HG02798 (cell line): Measurements from ENCODE around the gene SSC5D.
"Not testable (repeated sequence)": the region's sequence is repeated elsewhere in the genome, so short reads cannot be mapped to it uniquely, and the experiment has no call there.

Source experiments
- ATAC-seq: cut with Tn5 transposase; IDR thresholded peaks from one replicate; pipeline ENCODE4 v1.9.1; 2021; ENCODE audit warnings: mild to moderate bottlenecking; ENCODE audit not compliant: unreplicated experiment, poor library complexity

SSC5D gene

DNA sequence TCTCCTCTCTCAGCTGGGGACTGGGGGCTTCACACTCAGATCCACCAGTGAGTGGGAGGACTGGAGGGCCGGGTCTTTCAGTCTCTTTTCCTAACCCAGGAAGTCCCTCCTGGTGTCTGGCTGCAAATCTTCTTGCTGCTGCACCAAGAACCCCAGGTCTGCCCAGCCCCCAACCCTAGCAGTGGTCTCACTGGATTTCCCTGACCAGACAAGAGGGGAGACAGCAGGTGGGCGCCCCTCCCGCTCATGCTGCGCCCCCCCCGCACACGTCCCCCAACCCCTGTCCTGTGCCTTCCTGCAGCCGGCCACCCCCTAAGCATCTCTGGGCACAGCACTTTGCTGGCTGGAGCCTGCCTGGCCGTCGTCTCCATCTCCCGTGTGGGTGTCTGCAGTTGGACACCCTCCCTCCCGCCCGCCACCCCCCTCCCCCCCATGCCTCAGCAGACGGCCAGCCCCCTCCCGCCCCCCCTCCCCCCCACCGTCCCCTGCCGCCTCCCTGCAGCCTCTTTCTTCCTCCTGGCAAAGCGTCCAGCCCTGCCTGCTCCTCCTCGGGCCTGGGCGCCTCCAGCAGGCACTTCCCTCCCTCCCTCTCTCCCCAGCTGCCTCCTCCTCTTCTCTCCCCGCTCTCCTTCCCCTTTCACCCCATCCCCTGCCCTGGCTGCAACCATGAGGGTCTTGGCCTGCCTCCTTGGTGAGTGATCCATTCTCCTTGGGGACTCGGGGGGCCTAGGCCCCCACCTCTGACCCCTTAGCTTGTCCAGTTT, at the start of gene SSC5D:
Gene SSC5D (plus strand): TSS at position 513 of the 764 bp plus-strand sequence. CDS start 154 bp downstream, at position 667.
- no peak for ATAC-seq

DNA sequence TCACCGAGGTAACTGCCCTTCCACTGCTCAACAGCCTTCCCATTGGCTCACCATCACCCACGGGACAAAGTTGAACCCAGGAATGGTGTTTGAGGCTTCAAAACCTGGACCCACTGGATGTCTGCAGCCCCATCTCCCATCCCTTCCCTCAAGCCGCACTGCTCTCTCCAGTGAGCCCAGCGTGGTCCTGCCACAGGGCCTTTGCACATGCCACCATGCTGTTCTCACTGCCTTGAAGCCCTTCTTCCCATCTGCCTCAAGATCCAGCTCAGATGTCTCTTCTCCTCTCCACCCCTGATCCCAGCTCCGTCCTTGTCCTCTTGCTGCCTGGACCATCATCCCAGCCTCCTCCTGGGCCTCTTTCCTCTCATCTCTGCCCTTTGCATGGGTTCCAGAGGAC, 49.2 kb upstream of the SSC5D start:
- no peak for ATAC-seq

DNA sequence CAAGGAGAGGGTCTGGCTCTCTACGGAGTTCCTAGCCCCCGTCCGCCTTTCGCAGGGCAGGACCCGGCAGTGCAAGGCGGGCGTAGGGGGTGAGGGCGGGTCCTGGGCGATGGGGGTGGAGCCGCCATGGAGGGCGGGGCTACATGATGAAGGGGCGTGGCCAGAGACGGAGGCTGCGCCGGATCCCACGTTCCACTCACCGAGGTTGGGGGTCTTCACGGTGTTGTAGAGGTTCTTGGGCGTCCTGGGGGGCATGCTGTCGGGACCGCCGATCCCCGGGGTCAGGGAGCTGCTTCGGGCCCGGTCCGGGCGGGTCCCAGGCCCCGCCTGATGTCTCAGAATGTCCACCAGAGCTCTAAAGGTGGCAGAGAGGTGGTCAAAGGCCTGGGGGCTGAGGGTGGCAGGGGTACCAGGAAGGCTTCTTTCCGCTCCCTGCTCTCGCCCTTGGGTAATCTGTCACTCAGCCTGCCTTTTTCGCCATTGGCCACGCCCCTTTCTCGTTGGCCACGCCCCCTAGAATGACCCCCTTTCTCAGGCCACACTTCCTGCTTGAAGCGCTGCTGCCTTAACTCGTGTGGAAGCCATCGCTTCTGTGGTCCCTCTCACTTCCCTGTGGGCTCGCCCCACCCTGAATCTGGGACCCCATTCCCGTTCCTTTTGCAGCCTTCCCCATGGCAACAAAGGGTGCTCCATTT, 47.7 kb upstream of the SSC5D start:
- ATAC-seq = no peak

DNA sequence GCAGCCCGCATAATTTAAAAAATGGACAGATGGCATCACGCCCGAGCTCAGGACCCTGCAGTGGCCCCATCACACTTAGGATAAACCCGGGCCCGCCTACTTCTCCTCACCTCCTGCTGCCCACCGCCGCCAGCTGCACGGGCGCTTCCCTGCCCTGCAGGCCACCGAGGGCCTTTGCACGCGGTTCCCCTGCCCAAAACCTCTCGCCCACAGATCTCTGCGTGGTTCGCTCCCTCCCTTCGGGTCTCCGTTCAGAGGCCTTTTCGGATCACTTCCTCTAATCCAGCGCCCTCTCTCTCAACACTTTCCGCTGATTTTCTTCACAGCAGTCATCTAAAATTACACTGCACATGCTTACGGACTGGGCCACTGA, 46.9 kb upstream of the SSC5D start:
- no peak for ATAC-seq

DNA sequence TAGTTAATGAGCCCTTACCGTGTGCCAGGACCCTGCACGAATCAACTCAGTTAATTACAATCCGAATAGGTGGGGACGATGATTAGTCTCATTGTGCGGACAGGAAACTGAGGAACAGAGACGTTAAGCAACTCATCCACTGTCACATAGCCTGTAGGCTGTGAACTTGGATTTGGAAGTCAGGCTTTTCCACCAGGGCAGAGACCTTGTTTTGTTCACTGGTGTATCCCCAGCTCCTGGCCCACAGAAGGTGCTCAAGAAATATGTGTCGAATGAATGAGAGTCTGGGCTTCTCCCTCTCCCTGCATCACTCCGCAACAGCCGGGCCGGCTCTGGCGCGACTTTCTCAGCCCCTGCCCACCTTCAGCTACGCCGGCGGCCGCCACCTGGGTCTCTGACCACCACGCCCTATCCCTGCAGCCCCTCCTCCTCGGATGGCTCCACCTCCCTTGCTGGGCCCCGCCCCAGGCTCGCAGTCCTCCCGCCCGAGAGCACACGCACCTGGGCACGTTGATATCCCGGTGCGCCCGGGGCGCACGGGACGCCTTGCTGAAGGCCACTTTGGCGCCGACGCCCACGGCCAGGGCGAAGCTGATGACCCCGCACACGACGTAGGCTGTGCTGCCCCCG, 46.4 kb upstream of the SSC5D start:
- no peak for ATAC-seq

GRCh38 chr19:55442372-55442961, 45.8 kb upstream of the SSC5D start:
- ATAC-seq = no peak

- no peak for ATAC-seq
These were observed 45.0 kb upstream of the SSC5D start, which contains the start of gene SHISA7 for GRCh38 chr19:55443045-55443823. Gene SHISA7, minus strand, starts transcription at chr19:55443300. Its CDS starts 437 bp downstream, at chr19:55442863.

DNA sequence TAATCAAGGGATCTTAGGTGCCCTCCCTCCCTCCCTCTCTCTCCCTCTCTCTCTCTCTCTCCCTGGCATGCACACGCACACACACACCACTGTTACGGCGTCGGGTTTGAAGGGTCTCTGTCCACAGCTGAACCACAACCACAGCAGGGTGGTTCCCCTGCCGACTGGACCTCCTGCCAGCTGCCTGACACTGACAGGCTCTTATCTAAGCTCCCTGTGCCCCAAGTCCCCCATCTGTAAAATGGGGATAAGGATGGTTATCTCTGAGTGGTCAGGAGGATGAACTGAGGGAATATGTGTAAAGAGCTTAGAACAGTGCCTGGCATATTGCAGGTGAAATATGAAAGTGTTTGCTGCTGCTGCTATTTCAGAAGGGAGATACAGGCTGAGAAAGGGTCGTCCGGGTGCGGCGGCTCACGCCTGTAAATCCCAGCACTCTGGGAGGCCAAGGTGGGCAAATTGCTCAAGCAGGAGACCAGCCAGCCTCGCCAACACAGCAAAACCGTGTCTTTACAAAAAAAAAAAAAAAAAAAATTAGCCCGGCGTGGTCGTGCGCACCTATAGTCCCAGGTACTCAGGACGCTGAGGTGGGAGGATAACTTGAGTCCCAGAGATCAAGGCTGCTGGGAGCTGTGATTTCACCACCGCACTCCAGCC, 44.3 kb upstream of the SSC5D start:
- ATAC-seq = no peak

GRCh38 chr19:55444646-55445045, 43.6 kb upstream of the SSC5D start:
- ATAC-seq = no peak

DNA sequence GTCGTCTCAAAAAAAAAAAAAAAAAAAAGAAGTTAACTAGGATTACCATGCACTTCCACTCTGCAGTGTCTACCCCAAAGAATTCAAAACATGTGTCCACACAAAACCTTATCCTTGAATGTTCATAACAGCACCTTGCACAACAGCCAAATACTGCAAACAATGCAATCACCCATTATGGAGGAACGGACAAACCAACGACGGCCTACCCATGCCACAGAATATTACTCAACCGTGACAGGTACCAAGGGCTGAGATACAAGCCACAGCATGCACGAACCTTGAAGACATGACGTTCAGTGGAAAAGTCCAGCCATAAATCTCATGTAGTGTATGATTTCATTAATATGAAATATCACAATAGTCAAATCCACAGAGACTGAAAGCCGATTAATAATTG, 42.2 kb upstream of the SSC5D start:
- ATAC-seq = no peak

- no peak for ATAC-seq
These were observed 40.6 kb upstream of the SSC5D start for GRCh38 chr19:55447421-55448174.

GRCh38 chr19:55448175-55448490, 40.1 kb upstream of the SSC5D start:
- ATAC-seq = not testable (repeated sequence)

DNA sequence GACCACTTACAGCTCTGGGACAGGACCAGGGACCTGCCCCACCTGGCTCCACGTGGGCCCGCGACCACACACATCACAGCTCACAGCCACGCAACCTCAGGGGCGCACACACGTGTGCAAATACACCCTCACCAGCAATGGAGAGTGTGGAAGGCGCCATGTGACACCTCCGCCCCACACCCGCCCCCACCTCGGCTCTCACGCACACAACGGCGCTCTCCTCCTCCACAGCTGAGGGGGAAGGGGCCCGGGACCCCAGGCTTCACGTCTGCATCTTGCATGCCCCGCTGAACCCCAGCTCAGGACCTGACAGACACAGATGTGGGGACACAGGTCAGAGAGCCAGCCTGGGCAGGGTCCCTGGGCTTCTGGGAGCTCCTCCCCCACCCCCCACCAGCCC, 38.8 kb upstream of the SSC5D start:
- ATAC-seq = no peak

GRCh38 chr19:55451163-55451964, 36.9 kb upstream of the SSC5D start:
- no peak for ATAC-seq

DNA sequence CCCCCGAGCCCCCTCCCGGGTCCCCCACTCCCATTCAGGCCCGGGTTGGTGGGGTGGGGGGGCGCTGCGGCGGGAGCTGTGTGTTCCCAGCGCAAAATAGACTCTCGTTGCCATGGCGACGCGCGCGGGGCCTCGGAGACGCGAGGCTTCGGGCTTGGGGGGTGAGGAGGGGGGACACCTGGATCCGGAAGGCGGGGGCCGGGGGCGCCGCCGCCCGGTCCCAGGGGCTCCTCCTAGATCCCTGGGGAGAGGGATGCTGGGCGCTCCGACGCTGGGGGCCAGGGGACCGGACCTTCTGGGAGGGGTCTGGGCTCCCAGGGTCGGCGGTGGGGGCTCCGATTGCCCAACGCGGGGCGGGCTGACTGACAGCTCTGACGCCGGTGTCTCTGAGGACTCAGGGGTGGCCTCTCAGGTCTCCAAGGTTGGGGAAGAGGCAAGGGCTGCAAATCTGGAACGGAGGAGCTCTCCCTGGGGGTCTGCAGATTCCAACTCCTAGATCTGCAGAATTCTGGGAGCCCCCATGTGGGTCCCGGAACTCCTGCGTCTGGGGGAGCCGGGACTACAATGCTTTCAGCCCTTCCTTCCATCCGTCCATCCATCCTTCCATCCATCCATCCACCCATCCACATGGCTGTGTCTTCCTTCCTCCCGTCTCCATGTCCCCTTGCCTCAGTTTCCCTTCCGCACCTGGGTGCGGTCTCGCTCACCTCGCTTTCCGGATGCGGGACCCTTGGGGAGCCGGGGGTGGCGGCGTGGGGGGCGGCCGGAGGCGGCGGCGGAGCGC, 36.1 kb upstream of the SSC5D start:
- no peak for ATAC-seq

GRCh38 chr19:55452749-55453346, 35.4 kb upstream of the SSC5D start:
- ATAC-seq = no peak
